AG09309 (cell line): ENCODE measurements around the gene PROS1.
"Not testable (repeated sequence)": the region's sequence is repeated elsewhere in the genome, so short reads cannot be mapped to it uniquely, and the experiment has no call there.

ENCODE experiments used
- DNase-seq: peaks from one replicate; pipeline ENCODE4 v3.0.0-alpha.2; 2010; ENCODE audit warnings: low read depth
- H3K4me3 ChIP-seq: 2 replicates; pipeline ENCODE4 v1.5.1; 2011; ENCODE audit warnings: mild to moderate bottlenecking, low read depth, low read length, moderate library complexity; ENCODE audit not compliant: control insufficient read depth
- TF ChIP-seq, protein P1 (sequence below): IDR thresholded peaks from 2 replicates; pipeline ENCODE4 v1.5.1; 2011; ENCODE audit warnings: mild to moderate bottlenecking, low read depth, low read length, inconsistent platforms; ENCODE audit not compliant: insufficient read depth, control insufficient read depth; ENCODE audit errors: missing control alignments

The PROS1 gene

DNA sequence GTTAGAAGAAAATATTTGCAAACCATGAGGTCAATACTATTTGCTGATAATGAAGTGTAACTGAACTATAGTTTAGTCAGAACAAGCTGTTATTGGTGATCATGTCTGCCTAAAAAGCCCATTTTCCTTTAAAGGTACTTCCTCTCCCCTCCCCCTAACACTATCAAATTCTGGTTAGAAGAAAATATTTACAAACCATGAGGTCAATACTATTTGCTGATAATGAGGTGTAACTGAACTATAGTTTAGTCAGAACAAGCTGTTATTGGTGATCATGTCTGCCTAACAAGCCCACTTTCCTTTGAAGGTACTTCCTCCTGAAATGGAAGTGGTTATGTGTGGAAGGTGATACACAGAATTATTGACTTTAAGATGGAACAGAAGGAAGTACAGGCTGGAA lies 46.9 kb downstream of the PROS1 start:
- DNase-seq, result no peak
- TF ChIP-seq, protein P1, sequence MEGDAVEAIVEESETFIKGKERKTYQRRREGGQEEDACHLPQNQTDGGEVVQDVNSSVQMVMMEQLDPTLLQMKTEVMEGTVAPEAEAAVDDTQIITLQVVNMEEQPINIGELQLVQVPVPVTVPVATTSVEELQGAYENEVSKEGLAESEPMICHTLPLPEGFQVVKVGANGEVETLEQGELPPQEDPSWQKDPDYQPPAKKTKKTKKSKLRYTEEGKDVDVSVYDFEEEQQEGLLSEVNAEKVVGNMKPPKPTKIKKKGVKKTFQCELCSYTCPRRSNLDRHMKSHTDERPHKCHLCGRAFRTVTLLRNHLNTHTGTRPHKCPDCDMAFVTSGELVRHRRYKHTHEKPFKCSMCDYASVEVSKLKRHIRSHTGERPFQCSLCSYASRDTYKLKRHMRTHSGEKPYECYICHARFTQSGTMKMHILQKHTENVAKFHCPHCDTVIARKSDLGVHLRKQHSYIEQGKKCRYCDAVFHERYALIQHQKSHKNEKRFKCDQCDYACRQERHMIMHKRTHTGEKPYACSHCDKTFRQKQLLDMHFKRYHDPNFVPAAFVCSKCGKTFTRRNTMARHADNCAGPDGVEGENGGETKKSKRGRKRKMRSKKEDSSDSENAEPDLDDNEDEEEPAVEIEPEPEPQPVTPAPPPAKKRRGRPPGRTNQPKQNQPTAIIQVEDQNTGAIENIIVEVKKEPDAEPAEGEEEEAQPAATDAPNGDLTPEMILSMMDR, result no peak
- no peak overlapping the region for H3K4me3 ChIP-seq

DNA sequence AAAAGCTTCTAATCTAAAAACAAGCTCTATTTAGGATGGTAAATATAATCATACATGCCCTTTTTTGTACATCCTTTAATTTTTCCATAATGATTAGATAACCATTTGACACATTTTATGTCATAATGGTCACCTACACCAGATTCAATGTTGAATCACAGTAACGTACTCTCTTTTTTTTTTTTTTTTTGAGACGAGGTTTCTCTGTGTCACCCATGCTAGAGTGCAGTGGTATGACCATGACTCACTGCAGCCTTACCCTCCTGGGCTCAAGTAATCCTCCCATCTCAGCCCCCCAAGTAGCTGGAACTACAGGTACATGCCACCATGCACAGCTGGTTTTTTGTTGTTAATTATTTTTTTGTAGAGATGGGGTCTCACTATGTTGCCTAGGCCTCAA lies 49.2 kb downstream of the PROS1 start:
- no peak overlapping the region for H3K4me3 ChIP-seq
- TF ChIP-seq, protein P1, result no peak
- no peak for DNase-seq

DNA sequence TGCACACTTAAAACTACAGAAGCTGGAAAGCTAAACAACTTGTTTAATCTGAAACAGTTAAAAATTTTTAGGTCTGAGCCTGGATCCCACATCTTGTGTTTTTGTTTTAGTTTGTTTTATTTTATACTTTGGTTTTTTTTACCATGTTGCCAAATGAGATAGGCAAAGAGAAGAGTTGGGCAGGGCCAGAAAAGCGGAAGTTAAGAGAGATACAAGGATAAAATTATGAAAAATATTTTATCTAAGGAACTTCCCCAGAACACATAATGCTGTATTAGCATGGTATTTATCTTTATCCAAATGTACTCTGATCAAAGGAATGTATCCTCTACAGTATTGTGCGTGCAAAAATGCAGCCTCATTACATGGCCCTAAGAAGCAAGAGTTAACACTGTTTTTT lies 50.7 kb downstream of the PROS1 start:
- no peak overlapping the region for H3K4me3 ChIP-seq
- DNase-seq, result no peak
- TF ChIP-seq, protein P1, result no peak

DNA sequence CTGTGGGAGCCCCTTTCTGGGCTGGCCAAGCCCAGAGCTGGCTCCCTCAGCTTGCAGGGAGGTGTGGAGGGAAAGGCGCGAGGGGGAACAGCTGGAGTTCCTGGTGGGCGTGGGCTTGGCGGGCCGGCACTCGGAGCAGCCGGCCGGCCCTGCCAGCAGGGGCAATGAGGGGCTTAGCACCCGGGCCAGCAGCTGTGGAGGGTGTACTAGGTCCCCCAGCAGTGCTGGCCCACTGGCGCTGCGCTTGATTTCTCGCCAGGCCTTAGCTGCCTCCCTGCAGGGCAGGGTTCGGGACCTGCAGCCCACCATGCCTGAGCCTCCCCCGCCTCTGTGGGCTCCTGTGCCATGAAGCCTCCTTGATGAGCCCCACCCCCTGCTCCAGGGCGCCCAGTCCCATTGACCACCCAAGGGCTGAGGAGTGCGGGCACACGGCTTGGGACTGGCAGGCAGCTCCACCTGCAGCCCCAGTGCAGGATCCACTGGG lies 56.1 kb downstream of the PROS1 start:
- DNase-seq, H3K4me3 ChIP-seq: not testable (repeated sequence)

DNA sequence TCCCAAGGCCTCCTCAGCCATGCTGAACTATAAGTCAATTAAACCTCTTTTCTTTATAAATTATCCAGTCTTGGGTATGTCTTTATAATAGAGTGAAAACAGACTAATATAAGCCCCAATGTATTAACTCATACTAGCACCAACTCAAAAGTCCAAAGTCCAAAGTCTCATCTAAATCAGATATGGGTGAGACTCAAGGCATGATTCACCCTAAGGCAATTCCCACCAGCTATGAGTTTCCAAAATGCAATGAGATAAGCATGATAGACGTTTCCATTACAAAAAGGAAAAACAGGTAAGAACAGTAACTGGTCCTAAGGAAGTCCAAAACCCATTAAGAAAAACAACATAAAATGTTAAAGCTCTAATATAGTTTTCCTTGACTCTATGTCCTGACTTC lies 60.1 kb downstream of the PROS1 start:
- H3K4me3 ChIP-seq, DNase-seq: not testable (repeated sequence)

DNA sequence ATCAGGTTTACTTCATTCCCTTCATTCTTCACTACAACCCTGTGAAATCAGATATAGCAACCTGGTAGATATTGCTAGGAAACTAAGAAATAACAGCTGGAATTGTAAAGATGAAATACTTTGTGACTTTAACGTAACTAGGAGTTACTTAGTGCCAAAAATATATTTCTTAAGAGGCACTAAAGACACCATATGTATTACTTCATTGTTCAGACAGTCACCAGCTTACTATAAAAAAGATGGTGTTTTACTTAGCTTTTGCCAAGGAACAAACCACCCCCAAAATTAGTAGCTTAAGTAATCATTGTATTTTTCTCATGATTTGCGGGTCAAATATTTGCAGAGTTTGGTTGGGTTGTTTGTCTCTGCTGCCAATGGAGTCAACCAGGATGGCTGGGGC lies 62.5 kb downstream of the PROS1 start:
- no peak overlapping the region for H3K4me3 ChIP-seq
- DNase-seq, result no peak
- TF ChIP-seq, protein P1, result no peak

DNA sequence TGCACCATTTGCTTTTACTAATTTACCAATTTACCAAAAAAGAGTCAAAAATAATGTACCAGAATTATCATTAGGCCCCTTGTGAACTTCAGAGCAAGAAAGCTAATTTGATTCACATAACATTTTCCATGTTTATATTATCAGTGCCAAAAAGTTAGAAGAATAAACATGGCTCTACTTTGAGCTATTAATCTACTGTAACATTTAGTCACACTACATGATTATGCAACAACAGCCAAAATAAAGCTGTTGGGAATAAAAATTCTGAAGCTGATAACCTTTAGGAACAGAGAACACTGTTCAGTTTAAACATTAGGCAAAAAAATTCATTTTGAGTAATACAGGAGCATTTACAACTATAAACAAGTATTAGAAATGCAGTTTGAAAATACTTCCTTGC lies 63.6 kb downstream of the PROS1 start:
- DNase-seq, result no peak
- TF ChIP-seq, protein P1, result no peak
- H3K4me3 ChIP-seq, result no peak overlapping the region

DNA sequence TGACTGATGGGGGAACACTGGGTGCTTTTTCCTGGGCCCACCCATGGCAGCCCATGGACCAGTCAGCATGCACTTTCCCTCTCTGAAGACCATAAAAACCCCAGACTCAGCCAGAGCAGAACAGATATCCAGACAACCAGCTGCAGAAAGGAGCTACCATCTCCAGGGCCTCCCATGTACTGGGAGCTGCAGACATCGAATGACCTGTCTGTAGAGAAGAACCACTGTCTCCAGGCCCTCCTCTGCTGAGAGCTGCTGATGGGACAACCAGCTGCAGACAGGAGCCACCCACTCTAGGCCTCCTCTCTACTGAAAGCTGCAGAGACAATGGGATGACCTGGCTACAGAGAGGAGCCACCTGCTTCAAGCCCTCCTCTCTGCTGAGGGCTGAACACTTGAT lies 66.6 kb downstream of the PROS1 start:
- no peak overlapping the region for H3K4me3 ChIP-seq
- DNase-seq, result no peak
- TF ChIP-seq, protein P1, result no peak
